PC-3 (cell line): ENCODE results near the gene ZNF648.

ENCODE experiments used
- CTCF ChIP-seq: fragments of 300-600 bp; sonication (generic); conservative IDR thresholded peaks from 2 replicates; pipeline ENCODE4 v1.5.1; 2017; ENCODE audit warnings: antibody characterized with exemption, low read depth, mild to moderate bottlenecking, low read length
- EZH2phosphoT487 ChIP-seq: fragments of 300-600 bp; sonication (generic); IDR thresholded peaks from 2 replicates; pipeline ENCODE4 v1.6.1; 2018; ENCODE audit warnings: mild to moderate bottlenecking, antibody characterized with exemption, low read length, borderline replicate concordance

- no peak for TF ChIP-seq CTCF
- TF ChIP-seq EZH2phosphoT487, result no peak
Measured at GRCh38 chr1:182080040-182080439, 18.5 kb upstream of the ZNF648 start.
